GM12878 (cell line): Measurements from ENCODE around the gene GJC1. TPM values are rescaled to one million over a fixed set of nuclear protein-coding genes. Genes with fewer than 3 reads are reported as not detected.

Experiments used
- ATAC-seq: fragments of 200-7000 bp; cut with Tn5 transposase; 3 replicates; pipeline ENCODE4 v1.9.1; 2020; ENCODE audit warnings: mild to moderate bottlenecking, moderate library complexity
- BruUV-seq: library from RNA; stranded (reverse); fragments of 400-500 nt; replicated peaks from 2 replicates; lab custom pipeline; 2021; lab: Mats Ljungman, UMichigan
- CTCF ChIA-PET: fragments of 300-600 bp; sonication (Branson Sonifier 250); formaldehyde crosslinking; extraction: SDS; loops from one replicate; lab custom pipeline; 2021; ENCODE audit warnings: inconsistent platforms; lab: Yijun Ruan, JAX
- POLR2A ChIA-PET: fragments of 350-600 bp; formaldehyde crosslinking; extraction: SDS; loops from one replicate; lab custom pipeline; 2021; ENCODE audit warnings: inconsistent platforms; lab: Charles Lee
- RAD21 ChIA-PET: fragments of 300-600 bp; sonication (Branson Sonifier 250); formaldehyde crosslinking; loops from one replicate; lab custom pipeline; 2023; ENCODE audit warnings: antibody characterized with exemption; ENCODE audit not compliant: unreplicated experiment; lab: Charles Lee
- SMC1A ChIA-PET: fragments of 300-600 bp; sonication (Branson Sonifier 250); formaldehyde crosslinking; loops from one replicate; lab custom pipeline; 2023; ENCODE audit not compliant: unreplicated experiment, uncharacterized antibody; lab: Charles Lee
- DNase-seq: peaks from one replicate; pipeline ENCODE4 v3.0.0-alpha.2; 2011; ENCODE audit warnings: low read depth, low spot score
- FAIRE-seq: peaks from 3 replicates; lab custom pipeline; 2011; peaks lifted over from hg19 to GRCh38; lab: Jason Lieb, UNC
- H2AFZ ChIP-seq: 2 replicates; pipeline ENCODE4 v1.6.0; 2011; ENCODE audit warnings: low read depth, low read length, control low read depth; ENCODE audit not compliant: control insufficient read depth
- H3K27ac ChIP-seq: 2 replicates; pipeline ENCODE4 v1.5.1; 2011; ENCODE audit warnings: control low read depth; ENCODE audit not compliant: control insufficient read depth, insufficient read depth
- H3K27me3 ChIP-seq, 2 experiments: replicated peaks in 1 of 2; 2 replicates each; pipeline versions ENCODE4 v1.6.0 to v1.6.1; 2011; ENCODE audit warnings: low read length in 1 of 2; ENCODE audit not compliant: control insufficient read depth in 2 of 2, insufficient read depth in 2 of 2
- H3K36me3 ChIP-seq, 2 experiments: 2 replicates each; pipeline ENCODE4 v1.5.1; 2011; ENCODE audit warnings: low read length in 1 of 2; ENCODE audit not compliant: control insufficient read depth in 2 of 2, insufficient read depth in 2 of 2
- H3K4me1 ChIP-seq: 2 replicates; pipeline ENCODE4 v1.6.1; 2011; ENCODE audit warnings: mild to moderate bottlenecking, low read length, moderate library complexity, mixed read lengths; ENCODE audit not compliant: control insufficient read depth, insufficient read depth
- H3K4me2 ChIP-seq: 2 replicates; pipeline ENCODE4 v1.6.0; 2011; ENCODE audit warnings: control low read depth; ENCODE audit not compliant: control insufficient read depth, insufficient read depth
- H3K4me3 ChIP-seq: fragments of 200-600 bp; sonication (generic); 2 replicates; pipeline ENCODE4 v1.5.1; 2016
- H3K79me2 ChIP-seq: 2 replicates; pipeline ENCODE4 v1.6.0; 2011; ENCODE audit warnings: low read length; ENCODE audit not compliant: control insufficient read depth, insufficient read depth
- H3K9ac ChIP-seq: 2 replicates; pipeline ENCODE4 v1.8.0; 2011; ENCODE audit warnings: low read length, control low read depth, mixed read lengths; ENCODE audit not compliant: control insufficient read depth, insufficient read depth
- H3K9me3 ChIP-seq: replicated peaks from 3 replicates; pipeline ENCODE4 v1.5.1; 2011; ENCODE audit warnings: mild to moderate bottlenecking, low read length; ENCODE audit not compliant: control insufficient read depth, insufficient read depth
- H4K20me1 ChIP-seq: 2 replicates; pipeline ENCODE4 v1.6.0; 2011; ENCODE audit not compliant: control insufficient read depth, insufficient read depth
- CHD4 ChIP-seq: fragments of 200-600 bp; sonication (generic); IDR thresholded peaks from 2 replicates; pipeline ENCODE4 v1.6.1; 2016; ENCODE audit warnings: mild to moderate bottlenecking
- CREB1 ChIP-seq: IDR thresholded peaks from 2 replicates; pipeline ENCODE4 v1.6.1; 2012; ENCODE audit warnings: low read depth, mild to moderate bottlenecking, inconsistent platforms
- IKZF1 ChIP-seq: fragments of 450-650 bp; conservative IDR thresholded peaks from 2 replicates; pipeline ENCODE4 v1.6.1; 2017; ENCODE audit warnings: antibody characterized with exemption, mild to moderate bottlenecking
- MEF2B ChIP-seq: fragments of 450-650 bp; IDR thresholded peaks from 2 replicates; pipeline ENCODE4 v1.6.1; 2018; ENCODE audit warnings: mild to moderate bottlenecking, moderate library complexity; ENCODE audit not compliant: partially characterized antibody, poor library complexity, severe bottlenecking
- PML ChIP-seq: IDR thresholded peaks from 2 replicates; pipeline ENCODE4 v1.6.1; 2012; ENCODE audit warnings: low read length, inconsistent platforms
- RBBP5 ChIP-seq: fragments of 200-600 bp; sonication (generic); conservative IDR thresholded peaks from 2 replicates; pipeline ENCODE4 v1.6.1; 2016
- SMAD1 ChIP-seq: fragments of 450-650 bp; IDR thresholded peaks from 2 replicates; pipeline ENCODE4 v1.6.1; 2018; ENCODE audit warnings: mild to moderate bottlenecking, low read depth; ENCODE audit not compliant: partially characterized antibody
- SMAD5 ChIP-seq: IDR thresholded peaks from 2 replicates; pipeline ENCODE4 v1.6.1; 2016; ENCODE audit warnings: antibody characterized with exemption, low read depth
- SUZ12 ChIP-seq: fragments of 200-600 bp; sonication (generic); IDR thresholded peaks from one replicate; pipeline ENCODE4 v1.6.1; 2018; ENCODE audit warnings: antibody characterized with exemption, mild to moderate bottlenecking; ENCODE audit not compliant: unreplicated experiment
- TCF7 ChIP-seq: IDR thresholded peaks from 2 replicates; pipeline ENCODE4 v1.6.1; 2014; ENCODE audit warnings: antibody characterized with exemption, borderline replicate concordance
- WRNIP1 ChIP-seq: IDR thresholded peaks from 2 replicates; pipeline ENCODE4 v1.6.1; 2011; ENCODE audit warnings: low read depth, low read length, improper control_type of control experiment, borderline replicate concordance
- YBX1 ChIP-seq: fragments of 450-650 bp; IDR thresholded peaks from 2 replicates; pipeline ENCODE4 v1.6.1; 2016; ENCODE audit warnings: antibody characterized with exemption
- ZNF274 ChIP-seq: IDR thresholded peaks from one replicate; pipeline ENCODE4 v1.8.0; 2011; ENCODE audit not compliant: insufficient read length, insufficient read depth
- WGBS: methylation state at CpG from one replicate; pipeline ENCODE4 v1.1.6; 2016; ENCODE audit warnings: low lambda C conversion rate; ENCODE audit not compliant: insufficient replicate concordance, insufficient coverage; ENCODE audit errors: missing lambda C conversion rate; 5-methylcytosine and 5-hydroxymethylcytosine counted together
- in situ Hi-C: fragments of 300-500 bp; cut with MboI; formaldehyde crosslinking; loops from 9 replicates; pipeline ENCODE4 v1.14.3; 2018; ENCODE audit warnings: mixed read lengths
- intact Hi-C: fragments of 100-400 bp; cut with micrococcal nuclease; formaldehyde crosslinking; loops from one replicate; pipeline ENCODE4 v1.14.2; 2022; ENCODE audit not compliant: unreplicated experiment
- polyA plus RNA-seq, 11 experiments: library from polyadenylated mRNA; depleted of rRNA in 4 of 11; unstranded in 6 of 11; stranded (reverse) in 5 of 11; fragments of >200 nt; fragmentation: Nextera tagmentation in 4 of 11; fragmentation: Illumina TruSeq in 1 of 11; extraction: Ambion mirVana in 4 of 11; extraction: Trizol in 1 of 11; gene quantifications; 1 replicate in 1 of 11; 2 replicates in 10 of 11; pipeline versions ENCODE4 v1.2.1 to v1.2.3, GENCODE V29; 2011 to 2016; ENCODE audit warnings: inconsistent platforms in 2 of 11, missing spikeins in 2 of 11, low read depth in 1 of 11
- total RNA-seq, 4 experiments: library from RNA; depleted of rRNA in 3 of 4; stranded (reverse); fragments of >200 nt in 3 of 4; fragmentation: Illumina TruSeq in 1 of 4; extraction: Trizol in 1 of 4; gene quantifications; 2 replicates each; pipeline versions ENCODE4 v1.2.1 to v1.2.3, GENCODE V29; 2013 to 2021
- TF ChIP-seq, protein P1 (sequence below): IDR thresholded peaks from 2 replicates; pipeline ENCODE4 v1.6.1; 2012; ENCODE audit warnings: mild to moderate bottlenecking, low read depth, low read length
- TF ChIP-seq, protein P2 (sequence below): fragments of 450-650 bp; IDR thresholded peaks from 2 replicates; pipeline ENCODE4 v1.6.1; 2014; ENCODE audit warnings: mild to moderate bottlenecking
- TF ChIP-seq, protein P3 (sequence below): IDR thresholded peaks from 2 replicates; pipeline ENCODE4 v1.6.1; 2011; ENCODE audit warnings: low read depth, mild to moderate bottlenecking, low read length, moderate library complexity, borderline replicate concordance; ENCODE audit errors: extremely low read depth
- TF ChIP-seq, protein P4 (sequence below): IDR thresholded peaks from 2 replicates; pipeline ENCODE4 v1.6.1; 2012; ENCODE audit warnings: low read depth, low read length, improper control_type of control experiment

Gene GJC1
- total and polyA plus RNA-seq, 10 of the 15 experiments (the other 5 are each of a cell fraction or from before 2014, with no cell fraction given), result 0.37 to 3.4 (median 0.90) TPM

DNA sequence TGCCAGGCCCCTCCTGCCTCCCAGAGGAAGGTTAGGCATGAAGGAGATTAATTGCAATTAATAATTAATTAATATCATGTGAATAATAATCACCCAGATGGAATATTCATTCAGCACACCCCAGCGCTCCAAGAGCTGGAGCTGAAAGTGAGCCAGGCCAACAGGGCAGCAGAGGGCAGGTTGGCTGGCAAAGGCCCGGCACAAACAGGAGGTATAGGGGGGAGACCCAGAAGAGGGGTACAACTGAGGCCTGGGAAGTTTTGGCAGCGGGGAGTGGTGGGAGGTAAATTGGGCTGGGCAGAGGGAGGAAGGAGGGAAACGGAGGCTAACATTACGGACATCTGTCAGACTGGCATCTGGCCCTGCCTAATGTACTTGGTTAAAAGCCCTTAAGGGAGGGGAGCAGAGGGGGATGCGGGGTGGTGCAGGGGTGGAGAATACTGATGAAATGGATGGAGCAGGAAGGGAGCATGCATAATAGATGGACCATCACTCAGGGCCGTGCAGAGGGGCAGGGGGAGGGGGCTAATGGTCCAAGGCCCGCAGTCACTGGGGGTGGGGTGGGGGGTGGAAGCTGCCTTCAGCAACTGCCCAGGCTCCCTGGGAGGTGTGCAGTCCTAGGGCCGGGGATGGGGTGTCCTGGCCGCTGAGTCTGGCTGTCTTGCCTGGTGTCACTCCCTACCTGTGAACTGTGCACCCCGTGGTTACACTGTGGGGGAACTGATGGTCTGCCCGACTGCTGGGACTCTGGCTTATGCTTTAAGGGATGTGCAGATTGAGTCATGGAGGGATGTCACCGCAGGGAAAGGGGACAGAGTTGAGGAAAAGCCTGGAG, 69.4 kb downstream of the GJC1 start:
- 38% methylated on average over 11 of the region's 13 CpGs for WGBS
- no peak for FAIRE-seq
- H3K4me3 ChIP-seq, result no peak overlapping the region
- no peak overlapping the region for H2AFZ ChIP-seq
- H3K27ac ChIP-seq, result no peak overlapping the region
- no peak overlapping the region for H3K9ac ChIP-seq
- peaks cover 1 to 4% of the 10 kb centered on the region in 2 experiments; a peak in 3 of 4 replicates for H3K27me3 ChIP-seq
- SMC1A ChIA-PET, result no interaction called here
- POLR2A ChIA-PET, result no interaction called here
- H3K79me2 ChIP-seq, result no peaks in the 10 kb centered on the region
- no peak for DNase-seq
- RAD21 ChIA-PET, result no interaction called here
- CTCF ChIA-PET, result no interaction called here
- no peaks in the 10 kb centered on the region for H3K36me3 ChIP-seq
- intact Hi-C loops, result no loop called here
- H3K9me3 ChIP-seq, result no peaks in the 10 kb centered on the region
- ATAC-seq, result no peak
- in situ Hi-C loops, result no loop called here
- no peaks in the 10 kb centered on the region for H3K4me1 ChIP-seq
- no TSS peak for BruUV-seq
- H4K20me1 ChIP-seq, result no peaks in the 10 kb centered on the region
- TF ChIP-seq, protein P1, sequence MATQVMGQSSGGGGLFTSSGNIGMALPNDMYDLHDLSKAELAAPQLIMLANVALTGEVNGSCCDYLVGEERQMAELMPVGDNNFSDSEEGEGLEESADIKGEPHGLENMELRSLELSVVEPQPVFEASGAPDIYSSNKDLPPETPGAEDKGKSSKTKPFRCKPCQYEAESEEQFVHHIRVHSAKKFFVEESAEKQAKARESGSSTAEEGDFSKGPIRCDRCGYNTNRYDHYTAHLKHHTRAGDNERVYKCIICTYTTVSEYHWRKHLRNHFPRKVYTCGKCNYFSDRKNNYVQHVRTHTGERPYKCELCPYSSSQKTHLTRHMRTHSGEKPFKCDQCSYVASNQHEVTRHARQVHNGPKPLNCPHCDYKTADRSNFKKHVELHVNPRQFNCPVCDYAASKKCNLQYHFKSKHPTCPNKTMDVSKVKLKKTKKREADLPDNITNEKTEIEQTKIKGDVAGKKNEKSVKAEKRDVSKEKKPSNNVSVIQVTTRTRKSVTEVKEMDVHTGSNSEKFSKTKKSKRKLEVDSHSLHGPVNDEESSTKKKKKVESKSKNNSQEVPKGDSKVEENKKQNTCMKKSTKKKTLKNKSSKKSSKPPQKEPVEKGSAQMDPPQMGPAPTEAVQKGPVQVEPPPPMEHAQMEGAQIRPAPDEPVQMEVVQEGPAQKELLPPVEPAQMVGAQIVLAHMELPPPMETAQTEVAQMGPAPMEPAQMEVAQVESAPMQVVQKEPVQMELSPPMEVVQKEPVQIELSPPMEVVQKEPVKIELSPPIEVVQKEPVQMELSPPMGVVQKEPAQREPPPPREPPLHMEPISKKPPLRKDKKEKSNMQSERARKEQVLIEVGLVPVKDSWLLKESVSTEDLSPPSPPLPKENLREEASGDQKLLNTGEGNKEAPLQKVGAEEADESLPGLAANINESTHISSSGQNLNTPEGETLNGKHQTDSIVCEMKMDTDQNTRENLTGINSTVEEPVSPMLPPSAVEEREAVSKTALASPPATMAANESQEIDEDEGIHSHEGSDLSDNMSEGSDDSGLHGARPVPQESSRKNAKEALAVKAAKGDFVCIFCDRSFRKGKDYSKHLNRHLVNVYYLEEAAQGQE, result no peak
- TF ChIP-seq SUZ12 (no peak), YBX1 (no peak), TCF7 (no peak), IKZF1 (no peak), CHD4 (no peak), MEF2B (no peak), ZNF274 (no peak), SMAD5 (no peak), PML (no peak), CREB1 (no peak), RBBP5 (no peak), SMAD1 (no peak), WRNIP1 (no peak)
- TF ChIP-seq, protein P2, sequence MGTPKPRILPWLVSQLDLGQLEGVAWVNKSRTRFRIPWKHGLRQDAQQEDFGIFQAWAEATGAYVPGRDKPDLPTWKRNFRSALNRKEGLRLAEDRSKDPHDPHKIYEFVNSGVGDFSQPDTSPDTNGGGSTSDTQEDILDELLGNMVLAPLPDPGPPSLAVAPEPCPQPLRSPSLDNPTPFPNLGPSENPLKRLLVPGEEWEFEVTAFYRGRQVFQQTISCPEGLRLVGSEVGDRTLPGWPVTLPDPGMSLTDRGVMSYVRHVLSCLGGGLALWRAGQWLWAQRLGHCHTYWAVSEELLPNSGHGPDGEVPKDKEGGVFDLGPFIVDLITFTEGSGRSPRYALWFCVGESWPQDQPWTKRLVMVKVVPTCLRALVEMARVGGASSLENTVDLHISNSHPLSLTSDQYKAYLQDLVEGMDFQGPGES, result no peak
- TF ChIP-seq, protein P3, sequence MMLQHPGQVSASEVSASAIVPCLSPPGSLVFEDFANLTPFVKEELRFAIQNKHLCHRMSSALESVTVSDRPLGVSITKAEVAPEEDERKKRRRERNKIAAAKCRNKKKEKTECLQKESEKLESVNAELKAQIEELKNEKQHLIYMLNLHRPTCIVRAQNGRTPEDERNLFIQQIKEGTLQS, result no peak
- TF ChIP-seq, protein P4, sequence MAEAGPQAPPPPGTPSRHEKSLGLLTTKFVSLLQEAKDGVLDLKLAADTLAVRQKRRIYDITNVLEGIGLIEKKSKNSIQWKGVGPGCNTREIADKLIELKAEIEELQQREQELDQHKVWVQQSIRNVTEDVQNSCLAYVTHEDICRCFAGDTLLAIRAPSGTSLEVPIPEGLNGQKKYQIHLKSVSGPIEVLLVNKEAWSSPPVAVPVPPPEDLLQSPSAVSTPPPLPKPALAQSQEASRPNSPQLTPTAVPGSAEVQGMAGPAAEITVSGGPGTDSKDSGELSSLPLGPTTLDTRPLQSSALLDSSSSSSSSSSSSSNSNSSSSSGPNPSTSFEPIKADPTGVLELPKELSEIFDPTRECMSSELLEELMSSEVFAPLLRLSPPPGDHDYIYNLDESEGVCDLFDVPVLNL, result no peak
- no peak overlapping the region for H3K4me2 ChIP-seq
